Measurements from ENCODE around the gene ALDH2. TPM values are rescaled to one million over a fixed set of nuclear protein-coding genes. Genes with fewer than 3 reads are reported as not detected.

ALDH2 gene
- total and polyA plus RNA-seq, 12 donors = 60.6 to 403 (median 318) TPM

DNA sequence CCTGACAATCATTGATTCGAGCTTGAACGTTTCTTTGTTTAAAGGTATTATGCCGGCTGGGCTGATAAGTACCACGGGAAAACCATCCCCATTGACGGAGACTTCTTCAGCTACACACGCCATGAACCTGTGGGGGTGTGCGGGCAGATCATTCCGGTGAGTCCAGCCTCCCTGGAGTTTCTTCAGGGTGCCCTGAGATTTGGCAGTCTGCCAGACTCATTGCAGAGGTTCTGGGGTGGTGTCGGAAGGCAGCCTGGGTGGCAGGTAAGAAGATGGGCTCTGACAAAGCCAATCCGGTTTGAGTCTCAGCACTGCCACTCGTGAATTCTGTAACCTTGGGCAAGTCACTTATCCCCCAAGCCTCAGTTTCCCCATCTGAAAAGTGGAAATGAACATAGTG, 23.0 kb downstream of the ALDH2 start:
- Histone ChIP-seq H3K4me1 (peaks cover 4 to 23% (median 11%) of the 10 kb centered on the region in 9 donors), H3K9me3 (no peaks in the 10 kb centered on the region), H3K36me3 (peaks cover 0 to 93% (median 55%) of the 10 kb centered on the region in 9 donors), H3K4me3 (no peak overlapping the region), H3K27ac (no peak overlapping the region), H3K27me3 (no peaks in the 10 kb centered on the region)
- DNase-seq (no peak), ATAC-seq (no peak)
- TF ChIP-seq, protein P1, sequence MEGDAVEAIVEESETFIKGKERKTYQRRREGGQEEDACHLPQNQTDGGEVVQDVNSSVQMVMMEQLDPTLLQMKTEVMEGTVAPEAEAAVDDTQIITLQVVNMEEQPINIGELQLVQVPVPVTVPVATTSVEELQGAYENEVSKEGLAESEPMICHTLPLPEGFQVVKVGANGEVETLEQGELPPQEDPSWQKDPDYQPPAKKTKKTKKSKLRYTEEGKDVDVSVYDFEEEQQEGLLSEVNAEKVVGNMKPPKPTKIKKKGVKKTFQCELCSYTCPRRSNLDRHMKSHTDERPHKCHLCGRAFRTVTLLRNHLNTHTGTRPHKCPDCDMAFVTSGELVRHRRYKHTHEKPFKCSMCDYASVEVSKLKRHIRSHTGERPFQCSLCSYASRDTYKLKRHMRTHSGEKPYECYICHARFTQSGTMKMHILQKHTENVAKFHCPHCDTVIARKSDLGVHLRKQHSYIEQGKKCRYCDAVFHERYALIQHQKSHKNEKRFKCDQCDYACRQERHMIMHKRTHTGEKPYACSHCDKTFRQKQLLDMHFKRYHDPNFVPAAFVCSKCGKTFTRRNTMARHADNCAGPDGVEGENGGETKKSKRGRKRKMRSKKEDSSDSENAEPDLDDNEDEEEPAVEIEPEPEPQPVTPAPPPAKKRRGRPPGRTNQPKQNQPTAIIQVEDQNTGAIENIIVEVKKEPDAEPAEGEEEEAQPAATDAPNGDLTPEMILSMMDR (IDR thresholded peaks at IDR 0.05) = no peak
- intact Hi-C loops (cut with DNase I) = loop anchor here in 6 of 10 donors (2.0 to 5.0 kb wide), 3 partner anchors 32 to 39 kb away; no protein-coding TSS in a partner anchor
- WGBS, 2 donors = 82 to 84% methylated on average over 11 of the region's 11 CpGs

DNA sequence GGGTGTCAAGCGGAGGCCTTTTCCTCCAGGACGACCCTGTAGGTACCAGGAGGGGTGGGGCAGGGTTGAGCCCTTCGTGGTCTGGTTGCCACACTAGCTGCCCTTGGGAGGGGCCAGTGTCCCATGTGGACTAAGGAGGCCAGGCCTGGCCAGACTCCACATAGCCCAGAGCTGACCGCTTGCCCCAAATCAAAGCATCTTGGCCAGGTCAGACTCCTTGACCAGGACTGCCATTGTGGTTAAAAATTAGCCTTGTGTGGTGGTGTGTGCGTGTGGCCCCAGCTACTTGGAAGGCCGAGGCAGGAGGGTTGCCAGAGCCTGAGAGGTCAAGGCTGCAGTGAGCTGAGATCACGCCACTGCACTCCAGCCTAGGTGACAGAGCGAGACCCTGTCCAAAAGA, 24.8 kb downstream of the ALDH2 start:
- WGBS, 2 donors = 84 to 95% methylated on average over 8 of the region's 8 CpGs
- peaks cover 4 to 23% (median 11%) of the 10 kb centered on the region in 9 donors for H3K4me1 ChIP-seq
- peaks cover 0 to 93% (median 56%) of the 10 kb centered on the region in 9 donors for H3K36me3 ChIP-seq
- H3K9me3 ChIP-seq = no peaks in the 10 kb centered on the region
- intact Hi-C loops (cut with DNase I) = loop anchor here in 1 of 10 donors (5.0 kb wide), 1 partner anchor 34 kb away; no protein-coding TSS in a partner anchor
- no peaks in the 10 kb centered on the region for H3K27me3 ChIP-seq
- DNase-seq = no peak
- peak overlapping the region; percentile 46 to 82 (median 70) for H3K27ac ChIP-seq
- ATAC-seq = peak in 2 of 8 donors; percentile 5 to 23
- TF ChIP-seq, protein P1 (IDR thresholded peaks at IDR 0.05) = no peak
- no peak overlapping the region for H3K4me3 ChIP-seq

DNA sequence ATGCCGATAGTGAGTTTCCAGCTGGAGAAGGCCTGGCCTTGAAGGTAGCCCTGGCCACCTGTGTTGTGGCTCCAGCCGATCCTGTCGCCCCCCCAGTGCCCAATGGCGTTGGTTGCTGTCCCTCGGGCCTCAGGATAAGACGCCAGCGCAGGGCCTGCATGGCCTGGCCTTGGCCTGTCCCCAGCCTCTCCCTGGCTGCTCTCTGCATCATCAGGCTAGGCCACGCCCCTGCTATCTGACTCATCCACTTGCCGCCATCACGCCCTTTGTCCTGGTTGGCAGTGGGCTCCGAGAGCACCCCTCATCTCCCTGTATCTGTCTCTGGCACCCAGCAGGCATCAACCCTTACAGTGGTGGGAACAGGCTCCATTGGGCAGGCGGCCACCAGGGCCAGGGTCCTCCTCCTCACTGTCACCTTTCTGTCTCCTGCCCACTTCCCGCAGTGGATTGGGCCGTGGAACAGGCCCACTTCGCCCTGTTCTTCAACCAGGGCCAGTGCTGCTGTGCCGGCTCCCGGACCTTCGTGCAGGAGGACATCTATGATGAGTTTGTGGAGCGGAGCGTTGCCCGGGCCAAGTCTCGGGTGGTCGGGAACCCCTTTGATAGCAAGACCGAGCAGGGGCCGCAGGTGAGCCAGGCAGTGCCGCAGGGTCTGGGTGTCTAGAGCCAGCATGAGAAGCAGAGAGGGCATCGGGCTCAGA, 25.6 kb downstream of the ALDH2 start:
- peak; percentile 53 to 68 for DNase-seq
- intact Hi-C loops (cut with DNase I) = loop anchor here in 1 of 10 donors (5.0 kb wide), 1 partner anchor 35 kb away; no protein-coding TSS in a partner anchor
- ATAC-seq = peak; percentile 80 to 93 (median 90)

DNA sequence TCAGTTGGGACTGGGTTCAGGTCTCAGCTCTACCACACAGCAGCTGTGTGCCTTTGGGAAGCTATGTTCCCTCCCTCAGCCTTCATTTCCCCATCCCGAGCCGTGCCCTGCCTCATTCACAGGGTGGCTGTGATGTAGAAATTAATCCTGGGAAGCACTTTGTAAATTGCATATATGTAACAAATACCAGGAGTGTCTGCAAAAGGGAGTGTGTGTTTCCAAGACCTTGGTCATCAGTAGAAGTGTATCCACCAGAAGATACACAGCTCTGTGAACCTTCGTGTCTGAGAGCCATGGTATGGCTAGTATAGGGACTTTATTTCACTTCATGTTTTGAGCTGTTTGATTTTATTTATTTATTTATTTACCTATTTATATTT, 26.1 kb downstream of the ALDH2 start:
- H3K27ac ChIP-seq = peak overlapping the region in 8 of 10 donors; percentile 46 to 82 (median 72)
- H3K4me1 ChIP-seq = peaks cover 4 to 21% (median 11%) of the 10 kb centered on the region in 9 donors
- no peak overlapping the region for H3K4me3 ChIP-seq
- peaks cover 0 to 93% (median 60%) of the 10 kb centered on the region in 9 donors for H3K36me3 ChIP-seq
- no peaks in the 10 kb centered on the region for H3K27me3 ChIP-seq
- intact Hi-C loops (cut with DNase I) = loop anchor here in 1 of 10 donors (5.0 kb wide), 1 partner anchor 36 kb away; no protein-coding TSS in a partner anchor
- TF ChIP-seq, protein P1 (IDR thresholded peaks at IDR 0.05) = no peak
- DNase-seq (no peak), ATAC-seq (no peak)
- H3K9me3 ChIP-seq = no peaks in the 10 kb centered on the region
- 89 to 90% methylated on average over 3 of the region's 3 CpGs for WGBS, 2 donors

More for the DNA sequence above, 25.6 kb downstream of the ALDH2 start:
- Histone ChIP-seq H3K27me3 (no peaks in the 10 kb centered on the region), H3K4me1 (peaks cover 4 to 23% (median 11%) of the 10 kb centered on the region in 9 donors), H3K9me3 (no peaks in the 10 kb centered on the region), H3K36me3 (peaks cover 0 to 93% (median 56%) of the 10 kb centered on the region in 9 donors), H3K4me3 (no peak overlapping the region), H3K27ac (peak overlapping the region; percentile 46 to 82 (median 70))
- TF ChIP-seq, protein P1 (IDR thresholded peaks at IDR 0.05) = no peak
- WGBS, 2 donors = 83 to 85% methylated on average over 27 of the region's 27 CpGs

Data from heart right ventricle (tissue), 16 donors.